HG03575 (cell line): ENCODE results near the gene STXBP6.

Source experiments
- ATAC-seq: cut with Tn5 transposase; IDR thresholded peaks from one replicate; pipeline ENCODE4 v1.9.1; 2021; ENCODE audit not compliant: unreplicated experiment, insufficient number of reproducible peaks, low FRiP score; ENCODE audit errors: extremely low read depth

The STXBP6 gene

GRCh38 chr14:24908592-24909236 is 141.2 kb downstream of the STXBP6 start:
- no peak for ATAC-seq

- no peak for ATAC-seq
Measured at GRCh38 chr14:24904533-24904932, 145.4 kb downstream of the STXBP6 start.

GRCh38 chr14:24903337-24903736 is 146.6 kb downstream of the STXBP6 start:
- ATAC-seq = no peak

GRCh38 chr14:24900269-24901100 is 149.5 kb downstream of the STXBP6 start:
- ATAC-seq = no peak

GRCh38 chr14:24897793-24898192 is 152.2 kb downstream of the STXBP6 start:
- ATAC-seq = no peak

GRCh38 chr14:24895622-24896021 is 154.3 kb downstream of the STXBP6 start:
- no peak for ATAC-seq

- ATAC-seq = no peak
Measured at GRCh38 chr14:24895243-24895583, 154.7 kb downstream of the STXBP6 start.

GRCh38 chr14:24894583-24895242 is 155.2 kb downstream of the STXBP6 start:
- no peak for ATAC-seq

GRCh38 chr14:24892497-24893051 is 157.4 kb downstream of the STXBP6 start:
- ATAC-seq = no peak

GRCh38 chr14:24891987-24892496 is 157.9 kb downstream of the STXBP6 start:
- no peak for ATAC-seq

- no peak for ATAC-seq
Measured at GRCh38 chr14:24890716-24891115, 159.2 kb downstream of the STXBP6 start.

- ATAC-seq = no peak
Measured at GRCh38 chr14:24889843-24890242, 160.1 kb downstream of the STXBP6 start.

- ATAC-seq = no peak
Measured at GRCh38 chr14:24888532-24888931, 161.4 kb downstream of the STXBP6 start.

- no peak for ATAC-seq
Measured at GRCh38 chr14:24887623-24888304, 162.2 kb downstream of the STXBP6 start.

- no peak for ATAC-seq
Measured at GRCh38 chr14:24885410-24885913, 164.5 kb downstream of the STXBP6 start.

GRCh38 chr14:24883576-24883975 is 166.4 kb downstream of the STXBP6 start:
- no peak for ATAC-seq

GRCh38 chr14:24881116-24881893 is 168.6 kb downstream of the STXBP6 start:
- no peak for ATAC-seq

- no peak for ATAC-seq
Measured at GRCh38 chr14:24880689-24881088, 169.3 kb downstream of the STXBP6 start.
